Naive B cell (primary cell): ENCODE results near the gene BTBD19. TPM values are rescaled to one million over a fixed set of nuclear protein-coding genes. Genes with fewer than 3 reads are reported as not detected.
"Not testable (repeated sequence)": the region's sequence is repeated elsewhere in the genome, so short reads cannot be mapped to it uniquely, and the experiment has no call there.

ENCODE experiments used
- ATAC-seq, 2 donors: fragments of 150-1000 bp; cut with Tn5 transposase; 2 replicates each; pipeline ENCODE4 v1.10.0; 2021; ENCODE audit warnings: low read depth in 2 of 2, mild to moderate bottlenecking in 2 of 2, moderate library complexity in 2 of 2
- DNase-seq: peaks from one replicate; pipeline ENCODE4 v3.0.0; 2022
- H3K27ac Mint-ChIP-seq, 6 donors: one replicate each; pipeline ENCODE4 v1.8.0; 2020 to 2022; ENCODE audit warnings: mild to moderate bottlenecking in 6 of 6, mixed read lengths in 6 of 6, moderate library complexity in 5 of 6, inconsistent platforms in 2 of 6
- H3K27me3 Mint-ChIP-seq, 3 donors: one replicate each; pipeline ENCODE4 v1.8.0; 2021 to 2022; ENCODE audit warnings: mixed read lengths in 3 of 3, mild to moderate bottlenecking in 1 of 3
- H3K36me3 Mint-ChIP-seq, 2 donors: one replicate each; pipeline ENCODE4 v1.8.0; 2020 to 2022; ENCODE audit warnings: mixed read lengths in 2 of 2, inconsistent platforms in 1 of 2, mild to moderate bottlenecking in 1 of 2
- H3K4me1 Mint-ChIP-seq, 3 donors: one replicate each; pipeline ENCODE4 v1.8.0; 2020 to 2022; ENCODE audit warnings: mixed read lengths in 3 of 3, inconsistent platforms in 1 of 3, mild to moderate bottlenecking in 1 of 3, moderate library complexity in 1 of 3
- H3K4me3 Mint-ChIP-seq, 8 donors: one replicate each; pipeline ENCODE4 v1.8.0; 2020 to 2022; ENCODE audit warnings: mild to moderate bottlenecking in 8 of 8, mixed read lengths in 8 of 8, moderate library complexity in 8 of 8, inconsistent platforms in 2 of 8
- H3K9me3 Mint-ChIP-seq, 7 donors: one replicate each; pipeline ENCODE4 v1.8.0; 2020 to 2022; ENCODE audit warnings: mixed read lengths in 7 of 7, mild to moderate bottlenecking in 5 of 7, inconsistent platforms in 2 of 7, moderate library complexity in 1 of 7
- polyA plus RNA-seq, 6 donors: library from polyadenylated mRNA; unstranded; fragments of 300-500 nt; fragmentation: Illumina TruSeq; gene quantifications; one replicate each; pipeline ENCODE4 v1.2.3, GENCODE V29; 2021; ENCODE audit warnings: low read depth in 6 of 6

The BTBD19 gene
- polyA plus RNA-seq, 6 donors from 2014 or later: 0.09 to 0.57 (median 0.31) TPM; not detected in 3

DNA sequence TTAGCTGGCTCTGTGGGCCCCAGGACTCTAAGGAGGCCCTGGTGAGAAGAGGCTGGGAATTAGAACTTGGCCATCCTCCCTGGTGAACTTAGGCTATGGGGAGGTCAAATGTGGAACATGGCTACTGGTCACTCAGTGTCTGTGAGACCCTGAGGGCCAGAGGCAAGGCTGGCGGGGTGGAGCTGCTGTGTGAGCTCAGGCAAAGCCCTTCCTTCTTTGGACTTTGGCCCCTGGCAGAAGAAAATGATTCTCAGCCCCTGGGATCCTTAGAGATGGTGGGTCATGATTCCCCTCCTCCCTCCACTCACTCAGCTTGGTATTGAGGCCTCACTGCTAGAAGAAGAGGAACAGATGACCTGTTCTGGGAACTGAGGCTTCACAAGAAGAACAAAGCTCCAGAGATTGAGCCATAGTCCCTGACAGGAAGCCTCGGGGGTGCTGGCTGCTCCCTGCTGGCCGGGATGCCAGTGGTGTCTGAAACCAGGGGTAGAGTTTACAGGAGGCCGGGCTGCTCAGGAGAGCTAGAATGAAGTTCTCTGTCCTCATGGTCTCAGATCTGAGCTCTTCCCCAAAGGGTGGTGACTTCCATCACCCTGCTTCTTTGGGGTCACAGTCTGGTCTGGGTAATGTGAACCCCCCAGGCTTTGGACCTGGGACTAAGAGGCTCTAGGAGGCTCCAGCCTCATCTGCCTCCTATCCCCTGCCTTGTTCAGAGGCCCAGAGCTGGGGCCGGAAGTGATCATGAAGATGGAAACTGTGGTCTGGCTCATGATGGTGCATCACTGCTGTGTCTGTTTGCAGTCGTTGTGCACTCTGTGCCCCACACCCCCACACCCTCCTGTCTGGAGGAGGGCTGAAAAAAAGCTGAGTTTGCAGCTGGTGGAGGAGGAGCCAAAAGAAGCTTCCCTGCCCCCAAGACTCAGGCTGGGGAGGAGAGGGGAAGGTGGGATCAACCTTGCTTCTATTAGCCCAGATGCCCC, 905 bp downstream of the BTBD19 start:
- peak; percentile 62 for DNase-seq
- no peaks in the 10 kb centered on the region for H3K27me3 Mint-ChIP-seq
- peak overlapping the region; percentile 96 to 99 (median 98) for H3K27ac Mint-ChIP-seq
- H3K4me3 Mint-ChIP-seq: peak overlapping the region; percentile 51 to 83 (median 72)
- no peaks in the 10 kb centered on the region for H3K36me3 Mint-ChIP-seq
- H3K9me3 Mint-ChIP-seq: no peaks in the 10 kb centered on the region
- peaks cover 47 to 65% (median 64%) of the 10 kb centered on the region in 3 donors for H3K4me1 Mint-ChIP-seq
- ATAC-seq: peak; percentile 41 to 45

DNA sequence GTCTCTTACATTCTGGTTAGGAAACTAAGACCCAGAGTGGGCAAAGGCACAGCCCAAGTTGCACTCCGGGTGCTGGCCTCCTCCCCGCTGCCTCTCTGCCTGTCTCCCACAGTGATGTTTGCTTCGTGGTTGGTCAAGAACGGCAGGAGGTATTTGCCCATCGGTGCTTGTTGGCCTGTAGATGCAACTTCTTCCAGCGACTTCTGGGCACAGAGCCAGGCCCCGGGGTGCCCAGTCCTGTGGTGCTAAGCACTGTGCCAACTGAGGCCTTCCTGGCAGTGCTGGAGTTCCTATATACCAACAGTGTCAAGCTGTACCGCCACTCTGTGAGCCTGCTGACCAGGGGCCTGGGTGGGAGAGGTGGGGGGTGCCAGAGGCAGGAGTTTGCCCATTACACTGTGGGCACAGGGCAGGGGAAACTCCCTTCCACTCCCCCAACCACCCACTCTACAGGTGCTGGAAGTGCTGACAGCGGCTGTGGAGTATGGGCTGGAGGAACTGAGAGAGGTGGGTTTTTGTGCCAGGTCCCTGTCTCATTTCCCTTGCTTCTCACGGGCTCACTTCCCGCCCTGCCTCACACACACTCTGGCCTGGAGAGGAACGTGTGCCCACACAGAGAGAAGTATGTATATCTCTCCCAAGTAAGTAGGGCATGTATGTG, 1.9 kb downstream of the BTBD19 start:
- H3K9me3 Mint-ChIP-seq: no peaks in the 10 kb centered on the region
- DNase-seq (peak; percentile 44), ATAC-seq (peak; percentile 20 to 21)
- peak overlapping the region in 6 of 8 donors; percentile 11 to 83 (median 76) for H3K4me3 Mint-ChIP-seq
- H3K27me3 Mint-ChIP-seq: no peaks in the 10 kb centered on the region
- peaks cover 54 to 73% (median 72%) of the 10 kb centered on the region in 3 donors for H3K4me1 Mint-ChIP-seq
- H3K27ac Mint-ChIP-seq: peak overlapping the region; percentile 51 to 99 (median 98)
- no peaks in the 10 kb centered on the region for H3K36me3 Mint-ChIP-seq

DNA sequence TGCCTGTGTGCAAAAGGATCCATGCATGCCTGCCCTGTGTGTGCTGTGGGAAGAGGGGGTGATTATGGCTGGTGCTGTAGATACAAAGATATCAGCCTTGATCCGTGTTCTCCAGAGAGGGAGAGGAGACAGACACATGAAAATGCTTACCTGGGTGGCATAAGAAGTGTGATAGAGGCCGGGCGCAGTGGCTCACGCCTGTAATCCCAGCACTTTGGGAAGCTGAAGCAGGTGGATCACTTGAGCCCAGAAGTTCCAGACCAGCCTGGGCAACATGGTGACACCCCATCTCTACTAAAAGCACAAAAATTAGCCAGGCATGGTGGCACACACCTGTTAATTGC, 2.4 kb downstream of the BTBD19 start:
- Mint-ChIP-seq H3K4me3 (peak overlapping the region in 5 of 8 donors; percentile 11 to 89 (median 71)), H3K4me1 (peaks cover 56 to 76% (median 74%) of the 10 kb centered on the region in 3 donors), H3K27ac (peak overlapping the region in 2 of 6 donors; percentile 80 to 99)
- not testable (repeated sequence) for H3K9me3 Mint-ChIP-seq, DNase-seq, H3K36me3 Mint-ChIP-seq, ATAC-seq, H3K27me3 Mint-ChIP-seq

DNA sequence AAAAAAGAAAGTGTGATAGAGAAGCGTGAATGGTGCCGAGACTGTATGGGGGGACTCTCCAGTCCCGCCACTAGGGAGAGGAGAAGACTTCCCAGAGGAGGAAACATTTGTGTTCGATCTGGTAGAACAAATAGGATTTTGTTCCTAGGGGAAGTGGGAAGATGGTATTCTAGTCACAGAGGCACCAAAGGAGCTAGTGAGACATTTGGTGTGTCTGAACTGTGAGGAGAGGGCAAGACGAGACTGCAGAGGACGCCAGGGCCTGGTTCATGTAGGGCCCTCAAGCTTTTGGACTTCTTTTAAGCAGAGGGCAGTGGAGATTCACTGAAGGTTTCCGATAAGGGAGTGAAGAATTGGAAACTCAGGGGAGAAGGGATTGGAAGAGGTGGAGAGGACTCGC, 2.9 kb downstream of the BTBD19 start:
- no peak for ATAC-seq
- Mint-ChIP-seq H3K27me3 (no peaks in the 10 kb centered on the region), H3K9me3 (no peaks in the 10 kb centered on the region), H3K4me1 (peaks cover 56 to 76% (median 74%) of the 10 kb centered on the region in 3 donors), H3K4me3 (peak overlapping the region in 6 of 8 donors; percentile 5 to 89 (median 44)), H3K27ac (peak overlapping the region in 4 of 6 donors; percentile 38 to 99 (median 78)), H3K36me3 (no peaks in the 10 kb centered on the region)
- no peak for DNase-seq

DNA sequence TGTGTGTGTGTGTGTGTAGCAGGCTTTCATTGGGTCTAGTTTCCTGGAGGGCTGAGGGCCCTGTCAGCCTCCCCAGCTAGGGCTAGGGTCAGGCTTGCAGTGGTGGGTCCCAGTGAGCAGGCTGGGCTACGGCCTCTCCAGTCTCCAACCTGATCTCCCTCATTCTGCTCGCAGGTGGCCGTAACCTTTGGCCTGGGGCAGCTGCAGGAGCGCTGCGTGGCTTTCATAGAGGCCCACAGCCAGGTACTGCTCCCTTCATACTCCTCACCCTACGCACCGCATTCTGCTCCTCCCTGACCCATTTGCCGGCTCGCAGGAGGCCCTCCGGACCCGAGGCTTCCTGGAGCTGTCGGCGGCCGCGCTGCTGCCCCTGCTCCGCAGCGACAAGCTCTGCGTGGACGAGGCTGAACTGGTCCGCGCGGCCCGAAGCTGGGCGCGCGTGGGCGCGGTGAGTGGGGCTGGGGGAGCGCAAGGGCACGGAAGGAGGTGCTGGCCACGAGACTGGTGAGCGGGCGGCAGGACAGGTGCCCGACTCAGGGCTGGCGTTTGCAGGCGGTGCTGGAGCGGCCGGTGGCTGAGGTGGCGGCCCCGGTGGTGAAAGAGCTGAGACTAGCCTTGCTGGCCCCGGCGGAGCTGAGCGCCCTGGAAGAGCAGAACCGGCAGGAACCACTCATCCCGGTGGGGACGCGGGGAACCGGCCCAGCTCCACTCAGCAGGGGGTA, 4.7 kb downstream of the BTBD19 start:
- Mint-ChIP-seq H3K4me3 (peak overlapping the region; percentile 15 to 95 (median 82)), H3K4me1 (peaks cover 50 to 66% (median 65%) of the 10 kb centered on the region in 3 donors), H3K27ac (peak overlapping the region in 3 of 6 donors; percentile 54 to 99 (median 54)), H3K9me3 (no peaks in the 10 kb centered on the region), H3K36me3 (no peaks in the 10 kb centered on the region), H3K27me3 (no peaks in the 10 kb centered on the region)
- no peak for ATAC-seq
- DNase-seq: no peak

DNA sequence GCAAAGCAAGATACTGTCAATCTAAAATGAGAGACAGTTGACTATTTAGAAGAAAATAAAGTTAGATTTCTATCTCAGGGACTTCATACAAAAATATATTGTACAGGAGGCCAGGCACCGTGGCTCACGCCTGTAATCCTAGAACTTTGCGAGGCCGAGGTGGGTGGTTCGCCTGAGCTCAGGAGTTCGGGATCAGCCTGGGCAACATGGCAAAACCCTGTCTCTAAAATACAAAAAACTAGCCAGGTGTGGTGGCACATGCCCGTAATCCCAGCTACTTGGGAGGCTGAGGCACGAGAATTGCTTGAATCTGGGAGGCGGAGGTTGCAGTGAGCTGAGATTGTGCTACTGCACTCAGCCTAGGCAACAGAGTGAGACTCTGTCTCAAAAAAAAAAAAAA, 7.6 kb downstream of the BTBD19 start:
- H3K4me1 Mint-ChIP-seq: peaks cover 50 to 62% (median 59%) of the 10 kb centered on the region in 3 donors

DNA sequence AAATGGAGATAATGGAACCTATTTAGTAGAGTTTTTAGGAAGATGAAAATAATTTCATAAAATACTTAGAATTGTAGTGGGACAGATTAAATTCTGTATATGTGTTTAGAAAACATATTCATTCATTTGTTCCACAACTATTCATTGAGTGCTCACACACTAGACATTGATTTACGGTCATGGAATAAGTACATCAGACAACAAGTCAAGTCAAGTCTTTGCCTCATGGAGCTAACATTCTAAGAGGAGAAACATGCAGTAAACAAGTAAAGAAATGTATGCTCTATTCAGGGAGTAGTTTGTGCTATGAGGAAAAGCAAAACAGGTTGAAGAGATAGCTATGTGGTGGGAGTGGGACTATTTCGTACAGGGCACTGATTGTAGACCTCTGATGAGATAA, 9.0 kb downstream of the BTBD19 start:
- no peak for ATAC-seq
- Mint-ChIP-seq H3K36me3 (no peaks in the 10 kb centered on the region), H3K9me3 (no peaks in the 10 kb centered on the region), H3K4me1 (peaks cover 40 to 50% (median 49%) of the 10 kb centered on the region in 3 donors), H3K27ac (peak overlapping the region in 2 of 6 donors; percentile 4 to 100), H3K27me3 (no peaks in the 10 kb centered on the region), H3K4me3 (peak overlapping the region in 6 of 8 donors; percentile 17 to 84 (median 53))
- no peak for DNase-seq

More for the DNA sequence above, 7.6 kb downstream of the BTBD19 start:
- not testable (repeated sequence) for DNase-seq, H3K9me3 Mint-ChIP-seq, H3K36me3 Mint-ChIP-seq, H3K27me3 Mint-ChIP-seq, ATAC-seq
- peak overlapping the region in 1 of 6 donors; percentile 92 for H3K27ac Mint-ChIP-seq
- H3K4me3 Mint-ChIP-seq: peak overlapping the region in 2 of 8 donors; percentile 20 to 91

DNA sequence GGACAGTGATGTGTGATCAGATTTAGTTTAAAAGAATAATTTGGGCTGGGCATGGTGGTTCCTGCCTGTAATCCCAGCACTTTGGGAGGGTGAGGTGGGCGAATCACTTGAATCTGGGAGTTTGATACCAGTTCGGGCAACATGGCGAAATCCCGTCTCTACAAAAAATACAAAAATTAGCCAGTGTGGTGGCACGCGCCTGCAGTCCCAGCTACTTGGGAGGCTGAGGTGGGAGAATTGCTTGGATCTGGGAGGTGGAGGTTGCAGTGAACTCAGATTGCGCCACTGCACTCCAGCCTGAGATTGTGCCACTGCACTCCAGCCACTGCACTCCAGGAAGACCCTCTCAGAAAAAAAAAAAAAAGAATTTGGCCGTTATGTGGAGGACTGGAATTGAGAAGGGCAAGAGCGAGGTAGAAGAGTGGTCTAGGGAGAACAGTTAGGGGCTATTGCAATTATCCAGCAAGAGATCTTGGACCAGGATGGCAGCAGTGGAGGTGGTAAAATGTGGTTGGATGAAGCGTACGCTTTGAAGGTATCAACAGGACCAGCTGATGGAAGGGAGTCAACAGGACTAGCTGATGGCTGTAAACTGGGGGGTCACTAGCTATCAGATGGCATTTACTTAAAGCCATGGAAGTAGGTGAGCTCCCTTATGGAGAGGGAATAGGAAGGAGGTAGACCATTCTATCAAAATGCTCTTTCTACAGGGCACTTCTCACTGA, 9.6 kb downstream of the BTBD19 start:
- ATAC-seq: no peak
- no peaks in the 10 kb centered on the region for H3K9me3 Mint-ChIP-seq
- H3K36me3 Mint-ChIP-seq: no peaks in the 10 kb centered on the region
- H3K4me3 Mint-ChIP-seq: peak overlapping the region; percentile 26 to 84 (median 62)
- peak overlapping the region in 4 of 6 donors; percentile 13 to 100 (median 48) for H3K27ac Mint-ChIP-seq
- DNase-seq: no peak
- H3K27me3 Mint-ChIP-seq: no peaks in the 10 kb centered on the region
- H3K4me1 Mint-ChIP-seq: peaks cover 40 to 49% (median 45%) of the 10 kb centered on the region in 3 donors

DNA sequence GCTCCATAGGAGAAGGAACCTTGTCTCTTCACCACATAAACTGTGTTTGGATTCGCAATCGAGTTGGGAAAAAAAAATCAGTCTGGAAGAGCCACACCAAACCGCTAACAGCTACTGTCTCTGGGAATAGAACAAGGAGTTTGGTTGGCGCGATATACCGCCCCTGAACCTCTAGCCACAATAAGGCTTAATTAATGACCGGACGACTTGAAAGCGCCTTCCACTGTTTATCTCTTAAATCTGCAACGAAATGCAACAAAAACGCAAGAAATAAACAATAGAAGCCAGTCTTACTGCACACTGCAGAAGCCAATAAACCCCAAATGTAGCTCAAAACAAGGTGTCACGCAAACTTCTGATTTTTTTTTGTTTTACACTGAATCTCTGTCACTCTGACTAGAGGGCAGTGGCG, 10.9 kb downstream of the BTBD19 start:
- no peak for DNase-seq

DNA sequence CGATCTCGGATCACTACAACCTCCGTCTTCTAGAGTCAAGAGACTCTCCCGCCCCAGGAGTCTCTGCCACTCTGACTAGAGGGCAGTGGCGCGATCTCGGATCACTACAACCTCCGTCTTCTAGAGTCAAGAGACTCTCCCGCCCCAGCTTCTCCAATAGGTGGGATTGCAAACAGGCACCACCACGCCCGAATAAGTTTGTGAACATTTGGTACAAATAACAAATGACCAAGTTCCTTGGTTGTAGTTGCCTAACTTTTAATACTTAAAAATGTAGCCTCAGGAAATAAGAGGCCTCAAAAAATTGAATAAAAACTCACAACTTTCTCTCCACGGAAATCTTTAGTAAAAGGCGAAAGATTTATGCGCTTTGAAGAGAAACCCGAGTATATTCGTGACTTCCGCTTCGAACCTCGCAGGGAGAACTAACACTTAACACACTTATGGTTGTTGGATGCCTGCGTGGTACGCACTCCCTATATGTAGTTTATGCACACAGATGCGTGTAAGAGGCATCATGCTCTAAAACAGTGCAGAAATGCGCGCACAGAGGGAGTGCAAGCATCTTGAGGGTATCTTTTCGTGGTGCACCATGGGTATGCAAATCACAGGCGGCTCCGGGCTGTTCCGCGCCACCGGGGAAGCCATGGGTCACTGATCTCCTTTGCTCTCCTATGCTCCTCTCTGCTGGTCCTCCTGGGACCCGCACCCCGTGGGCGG, 11.4 kb downstream of the BTBD19 start:
- Mint-ChIP-seq H3K36me3 (no peaks in the 10 kb centered on the region), H3K27ac (peak overlapping the region; percentile 100), H3K9me3 (no peaks in the 10 kb centered on the region), H3K27me3 (peaks cover 0 to under 1% (median 0%) of the 10 kb centered on the region in 3 donors), H3K4me1 (peaks cover 34 to 39% (median 36%) of the 10 kb centered on the region in 3 donors), H3K4me3 (peak overlapping the region; percentile 84 to 96 (median 93))
- DNase-seq (peak; percentile 88), ATAC-seq (peak; percentile 82 to 85)

More for the DNA sequence above, 10.9 kb downstream of the BTBD19 start:
- Mint-ChIP-seq H3K9me3 (no peaks in the 10 kb centered on the region), H3K36me3 (no peaks in the 10 kb centered on the region), H3K27me3 (no peaks in the 10 kb centered on the region), H3K27ac (peak overlapping the region; percentile 100), H3K4me1 (peaks cover 36 to 41% (median 41%) of the 10 kb centered on the region in 3 donors), H3K4me3 (peak overlapping the region; percentile 84 to 96 (median 93))
- no peak for ATAC-seq

DNA sequence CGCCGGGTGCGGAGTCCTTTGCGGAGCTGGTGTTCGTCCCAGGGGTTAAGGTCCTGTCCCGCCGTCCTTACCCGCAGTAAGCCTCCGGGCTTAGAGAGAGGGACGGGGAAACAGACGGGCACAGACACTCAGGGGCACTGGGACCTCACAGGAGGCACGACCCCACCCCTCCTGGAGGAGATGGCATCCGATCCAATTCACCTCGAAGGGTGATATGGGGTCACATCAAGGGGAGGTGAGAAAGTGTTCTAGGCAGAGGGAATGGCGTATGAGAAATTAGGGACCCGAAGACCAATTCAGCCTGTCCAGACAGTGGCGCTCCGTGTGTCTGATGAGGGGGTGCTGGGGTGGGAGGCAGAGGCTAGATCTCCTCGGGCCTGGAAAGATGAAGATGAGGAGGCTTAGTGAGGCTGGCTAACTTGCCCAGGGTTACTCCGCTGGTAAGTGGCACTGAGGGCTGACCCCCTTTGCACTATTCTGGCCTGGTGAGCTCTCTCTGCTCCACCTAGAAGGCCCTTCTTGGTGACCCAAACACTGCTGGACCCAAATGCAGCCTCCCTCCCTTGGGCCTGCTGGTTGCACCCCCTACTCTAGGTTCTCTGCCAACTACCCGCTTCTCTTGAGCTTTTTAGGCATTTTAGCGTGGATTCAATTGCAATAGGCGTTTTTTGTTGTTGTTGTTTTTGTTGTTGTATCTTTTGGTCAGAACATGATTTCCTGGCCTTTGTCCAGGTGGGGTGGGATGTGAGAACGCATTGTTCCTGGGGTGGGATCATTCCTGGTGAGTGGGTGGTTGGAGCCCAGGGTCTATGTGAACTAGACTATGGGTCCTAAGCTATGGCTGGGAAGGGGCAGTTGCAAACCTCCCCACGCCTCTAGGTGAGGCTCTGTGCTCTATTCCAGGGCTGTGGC, 12.3 kb downstream of the BTBD19 start:
- H3K36me3 Mint-ChIP-seq: no peaks in the 10 kb centered on the region

More for the DNA sequence above, 12.3 kb downstream of the BTBD19 start:
- H3K9me3 Mint-ChIP-seq: no peaks in the 10 kb centered on the region
- H3K27me3 Mint-ChIP-seq: peaks cover 0 to 5% (median 0%) of the 10 kb centered on the region in 3 donors
- peak overlapping the region; percentile 84 to 96 (median 93) for H3K4me3 Mint-ChIP-seq
- peaks cover 27 to 32% (median 29%) of the 10 kb centered on the region in 3 donors for H3K4me1 Mint-ChIP-seq
- no peak for DNase-seq
- ATAC-seq: no peak
- peak overlapping the region; percentile 100 for H3K27ac Mint-ChIP-seq
